Measurements from ENCODE around the gene CD302.
A peak's percentile ranks its signal among the peaks of the same experiment; 100 is the strongest.
"Not testable (repeated sequence)": the region's sequence is repeated elsewhere in the genome, so short reads cannot be mapped to it uniquely, and the experiment has no call there.

The CD302 gene

DNA sequence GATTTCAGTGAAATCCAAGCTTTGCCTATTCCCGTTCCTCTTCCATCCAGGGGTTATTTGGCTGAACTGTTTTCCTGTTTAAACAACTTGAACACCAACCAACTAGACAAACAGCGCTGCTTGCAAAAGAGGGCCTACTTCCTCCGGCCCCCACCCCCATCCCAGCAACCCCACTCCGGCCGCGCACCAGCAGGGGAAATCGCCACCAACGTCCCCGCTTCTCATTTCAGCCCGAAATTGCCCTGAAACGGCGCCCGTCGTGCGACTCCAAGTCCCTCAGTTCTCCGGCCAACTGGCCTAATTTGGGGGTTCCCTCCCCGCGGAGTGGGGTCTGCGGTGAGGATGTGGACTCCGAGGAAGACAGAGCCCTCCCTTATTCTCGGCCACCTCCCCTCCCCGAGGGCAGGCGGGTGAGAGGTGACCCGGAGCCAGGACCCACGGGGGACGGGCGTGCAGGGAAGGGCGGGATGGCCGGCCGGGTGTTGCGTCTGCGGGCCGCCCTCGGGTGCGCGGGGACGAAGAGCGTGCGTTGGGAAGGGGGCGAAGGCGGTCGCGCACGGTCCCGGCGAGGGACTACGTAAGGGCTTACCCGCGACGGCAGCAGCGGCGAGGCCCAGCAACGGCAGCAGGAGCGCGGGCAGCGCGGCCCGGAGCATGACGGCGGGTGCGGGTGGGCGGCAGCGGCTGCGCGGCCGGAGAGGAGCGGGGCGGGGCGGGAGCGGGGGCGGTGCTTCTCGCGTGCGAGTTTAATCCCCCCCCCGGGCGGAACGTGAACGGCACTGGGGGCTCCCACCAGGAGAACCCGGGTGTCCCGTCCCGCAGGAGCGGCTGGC lies at the start of gene CD302:
Gene CD302 (minus strand): TSS at position 666 of the 833 bp plus-strand sequence. CDS start 10 bp downstream, at position 656.
- peak; percentile 72 for DNase-seq

DNA sequence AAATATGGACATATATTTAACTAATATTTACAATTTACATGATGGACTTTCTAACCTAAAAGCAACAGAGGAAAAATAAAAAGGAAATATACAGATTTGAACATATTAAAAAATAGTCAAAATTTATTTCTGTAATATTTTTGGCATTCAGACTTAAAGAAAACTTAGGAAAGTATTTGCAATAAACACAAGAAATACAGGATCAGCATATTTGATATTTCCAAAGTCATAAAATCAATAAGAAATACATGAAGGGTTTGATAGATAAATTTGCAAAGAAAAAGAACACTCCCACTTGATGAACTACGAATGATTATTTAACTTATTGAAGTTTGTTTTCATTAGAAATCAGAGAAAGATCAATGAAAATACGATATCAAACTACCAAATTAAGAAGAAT lies 48.6 kb upstream of the CD302 start:
- DNase-seq: no peak

DNA sequence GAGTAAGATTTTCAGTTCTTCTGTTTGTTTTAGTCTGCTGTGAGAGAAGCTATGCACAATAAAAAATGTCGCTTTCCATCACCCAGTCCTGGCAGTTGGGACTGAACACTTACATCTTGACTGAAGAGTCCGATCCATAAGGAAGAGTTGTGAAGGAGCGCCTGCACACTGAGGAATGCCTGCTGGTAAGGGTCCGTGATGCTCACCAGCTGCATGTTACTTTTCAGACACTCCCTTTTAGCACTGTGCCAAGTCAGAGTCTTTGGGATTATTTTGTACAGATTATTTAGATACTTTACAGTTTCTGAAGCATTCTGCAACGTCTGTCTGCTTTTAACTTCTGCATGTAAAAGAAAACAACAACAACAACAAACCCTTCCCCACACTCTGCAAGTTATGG lies 42.6 kb upstream of the CD302 start:
- no peak for DNase-seq

GRCh38 chr2:159832858-159833257 lies 34.9 kb upstream of the CD302 start:
- no peak for DNase-seq

DNA sequence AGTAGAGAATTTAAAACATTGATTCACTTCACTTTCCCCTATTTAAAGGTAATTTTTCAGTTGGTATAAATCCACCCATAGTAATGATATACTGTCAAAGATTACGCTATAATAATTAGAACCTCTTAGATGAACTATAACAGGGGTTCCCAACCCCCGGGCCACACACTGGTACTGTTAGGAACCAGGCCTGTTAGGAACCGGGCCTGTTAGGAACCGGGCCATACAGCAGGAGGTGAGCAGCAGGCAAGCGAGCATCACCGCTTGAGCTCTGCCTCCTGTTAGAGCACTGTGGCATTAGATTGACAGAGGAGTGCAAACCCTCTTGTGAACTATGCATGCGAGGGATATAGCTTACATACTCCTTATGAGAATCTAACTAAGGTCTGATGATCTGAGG lies 34.0 kb upstream of the CD302 start:
- no peak for DNase-seq

- DNase-seq: no peak
Measured at GRCh38 chr2:159829376-159829775, 31.4 kb upstream of the CD302 start.

GRCh38 chr2:159828738-159829137 lies 30.7 kb upstream of the CD302 start:
- no peak for DNase-seq

DNA sequence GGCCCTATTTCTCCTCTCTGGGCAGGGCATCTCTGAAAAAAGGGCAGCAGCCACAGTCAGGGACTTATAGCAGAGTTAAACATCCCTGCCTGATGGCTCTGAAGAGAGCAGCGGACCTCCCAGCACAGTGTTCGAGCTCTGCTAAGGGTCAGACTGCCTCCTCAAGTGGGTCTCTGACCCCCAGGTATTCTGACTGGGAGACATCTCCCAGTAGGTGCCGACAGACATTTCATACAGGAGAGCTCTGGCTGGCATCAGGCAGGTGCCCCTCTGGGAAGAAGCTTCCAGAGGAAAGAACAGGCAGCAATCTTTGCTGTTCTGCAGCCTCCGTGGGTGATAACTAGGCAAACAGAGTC lies 24.4 kb upstream of the CD302 start:
- not testable (repeated sequence) for DNase-seq

DNA sequence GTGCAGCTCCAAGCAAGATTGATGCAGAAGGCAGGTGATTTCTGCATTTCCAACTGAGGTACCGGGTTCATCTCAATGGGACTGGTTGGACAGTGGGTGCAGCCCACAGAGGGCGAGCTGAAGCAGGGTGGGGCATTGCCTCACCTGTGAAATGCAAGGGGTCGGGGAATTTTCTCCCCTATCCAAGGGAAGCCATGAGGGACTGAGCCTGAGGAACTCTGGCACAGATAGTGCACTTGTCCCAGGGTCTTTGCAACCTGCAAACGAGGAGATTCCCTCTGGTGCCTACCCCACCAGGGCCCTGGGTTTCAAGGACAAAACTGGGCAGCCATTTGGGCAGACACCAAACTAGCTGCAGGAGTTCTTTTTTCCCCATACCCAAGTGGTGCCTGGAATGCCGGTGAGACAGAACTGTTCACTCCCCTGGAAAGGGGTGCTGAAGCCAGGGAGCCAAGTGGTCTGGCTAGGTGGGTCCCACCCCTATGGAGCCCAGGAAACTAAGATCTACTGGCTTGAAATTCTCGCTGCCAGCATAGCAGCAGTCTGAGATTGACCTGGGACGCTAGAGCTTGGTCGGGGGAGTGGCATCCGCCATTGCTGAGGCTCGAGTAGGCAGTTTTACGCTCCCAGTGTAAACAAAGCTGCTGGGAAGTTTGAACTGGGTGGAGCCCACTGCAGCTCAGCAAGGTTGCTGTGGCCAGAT lies 23.9 kb upstream of the CD302 start:
- DNase-seq: not testable (repeated sequence)

DNA sequence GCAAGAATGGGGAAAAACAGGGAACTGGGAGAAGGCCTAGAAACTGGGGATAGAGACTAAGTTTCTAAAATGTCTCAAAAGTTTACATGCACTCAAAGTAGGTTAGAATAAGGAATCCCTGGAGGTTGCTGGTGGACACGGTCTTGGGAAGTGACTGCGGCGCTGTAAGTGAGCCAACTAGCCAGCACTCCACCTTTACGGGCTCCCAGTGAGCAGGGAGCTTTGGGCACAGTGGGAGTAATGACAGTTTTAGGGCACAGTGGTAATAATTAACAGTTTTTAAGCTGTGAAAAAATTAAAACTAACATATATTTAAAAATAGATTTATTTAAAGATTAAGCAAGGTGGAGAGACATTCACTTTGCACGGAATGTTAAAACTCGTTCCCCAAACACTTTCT lies 20.9 kb upstream of the CD302 start:
- no peak for DNase-seq

GRCh38 chr2:159817283-159817682 lies 19.3 kb upstream of the CD302 start:
- no peak for DNase-seq

- no peak for DNase-seq
Measured at GRCh38 chr2:159811232-159811631, 13.2 kb upstream of the CD302 start.

- no peak for DNase-seq
Measured at GRCh38 chr2:159808032-159808425, 10.0 kb upstream of the CD302 start.

- no peak for DNase-seq
Measured at GRCh38 chr2:159807183-159808031, 9.4 kb upstream of the CD302 start.

GRCh38 chr2:159804941-159805340 lies 6.9 kb upstream of the CD302 start:
- DNase-seq: no peak

DNA sequence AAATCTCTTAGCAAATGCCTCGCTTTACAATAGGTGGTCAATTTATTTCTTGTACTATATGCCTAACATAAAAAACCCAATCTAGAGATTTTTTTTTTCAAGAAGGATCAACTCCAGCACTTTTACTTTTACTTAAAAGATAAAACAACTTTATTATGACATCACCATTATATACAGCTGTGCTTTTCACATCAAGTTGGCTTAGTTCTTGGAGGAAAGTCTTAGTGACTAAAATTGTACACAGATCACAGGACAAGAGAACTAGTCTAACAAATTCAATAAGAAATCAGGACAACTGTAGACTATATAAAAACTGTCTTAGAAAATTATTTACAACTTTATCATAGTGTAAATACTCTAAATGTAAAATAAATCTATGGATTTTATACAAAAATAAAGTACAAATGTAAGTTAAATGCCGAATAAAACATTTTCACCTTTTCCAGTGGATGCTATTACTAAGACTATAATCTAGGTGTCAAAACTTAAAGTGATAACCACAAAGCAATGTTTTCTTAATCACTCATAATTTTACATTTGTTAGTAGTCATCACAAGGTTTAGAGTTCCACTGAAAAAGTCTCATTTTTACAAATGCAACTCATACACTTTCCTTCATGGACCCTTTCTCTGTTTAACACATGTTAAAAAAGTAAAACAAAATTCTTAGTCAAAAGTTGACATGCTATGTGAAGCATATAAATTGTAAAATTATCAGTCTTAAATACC lies 5.4 kb upstream of the CD302 start:
- no peak for DNase-seq

- no peak for DNase-seq
Measured at GRCh38 chr2:159802673-159803072, 4.7 kb upstream of the CD302 start.

- no peak for DNase-seq
Measured at GRCh38 chr2:159799833-159800232, 1.8 kb upstream of the CD302 start.

DNA sequence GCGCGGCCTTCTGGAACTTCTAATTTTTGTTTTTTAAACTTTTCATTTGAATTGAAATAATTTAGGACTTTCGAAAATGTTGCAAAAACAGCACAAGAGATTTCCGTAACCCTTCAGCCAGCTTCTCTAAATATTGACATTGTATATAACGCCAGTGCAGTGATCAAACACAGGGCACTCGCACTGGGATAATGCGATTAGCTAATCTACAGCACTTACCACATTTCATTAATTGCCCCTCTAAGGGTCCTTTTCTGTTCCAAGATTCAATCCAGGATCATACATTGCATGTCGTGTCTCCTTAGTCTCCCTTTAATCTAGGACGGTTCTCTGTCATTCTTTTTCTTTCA lies 343 bp upstream of the CD302 start:
- no peak for DNase-seq

- DNase-seq: no peak
Measured at GRCh38 chr2:159797225-159797542, 824 bp downstream of the CD302 start.

GRCh38 chr2:159795841-159796690 lies 1.9 kb downstream of the CD302 start:
- no peak for DNase-seq

- no peak for DNase-seq
Measured at GRCh38 chr2:159793326-159793725, 4.7 kb downstream of the CD302 start.
